Testis (tissue), 3 donors: ENCODE data around the gene ALDH2. TPM values are rescaled to one million over a fixed set of nuclear protein-coding genes. Genes with fewer than 3 reads are reported as not detected.

Experiments used
- DNase-seq: peaks from one replicate; pipeline ENCODE4 v3.0.0-alpha.2; 2019
- H3K27ac ChIP-seq, 2 donors: fragments of 200-600 bp; sonication (generic); one replicate each; pipeline ENCODE4 v1.5.1; 2019
- H3K27me3 ChIP-seq: fragments of 200-600 bp; sonication (generic); one replicate; pipeline ENCODE4 v1.5.1; 2019
- H3K36me3 ChIP-seq: fragments of 200-600 bp; sonication (generic); one replicate; pipeline ENCODE4 v1.5.1; 2017; ENCODE audit warnings: low read depth; ENCODE audit errors: missing control alignments
- H3K4me1 ChIP-seq: fragments of 200-600 bp; sonication (generic); one replicate; pipeline ENCODE4 v1.5.1; 2019
- H3K4me3 ChIP-seq, 2 donors: fragments of 200-600 bp; sonication (generic); one replicate each; pipeline ENCODE4 v1.5.1; 2017 to 2019
- H3K9me3 ChIP-seq: fragments of 200-600 bp; sonication (generic); one replicate; pipeline ENCODE4 v1.5.1; 2017
- POLR2A ChIP-seq: fragments of 450-650 bp; IDR thresholded peaks from one replicate; pipeline ENCODE4 v1.6.1; 2017; ENCODE audit warnings: antibody characterized with exemption, mild to moderate bottlenecking, moderate library complexity
- WGBS, 2 donors: methylation state at CpG; one replicate each; pipeline ENCODE4 v1.1.5; 2018; 5-methylcytosine and 5-hydroxymethylcytosine counted together
- intact Hi-C: fragments of 100-400 bp; cut with DNase I; formaldehyde crosslinking; loops from one replicate; pipeline ENCODE4 v1.15.1; 2023; ENCODE audit warnings: low total_unique reads
- microRNA-seq, 2 donors: library from miRNA; unstranded; fragments of <30 nt; microRNA quantifications; one replicate each; pipeline ENCODE4, GENCODE V29; 2016; ENCODE audit warnings: borderline number of aligned reads in 2 of 2, borderline replicate concordance in 1 of 2
- polyA plus RNA-seq: library from polyadenylated mRNA; stranded (reverse); fragments of 350-450 nt; fragmentation: Illumina TruSeq; extraction: RNeasy Lipid Tissue Mini Kit (QIAGEN cat#74804); gene quantifications from one replicate; pipeline ENCODE4 v1.2.3, GENCODE V29; 2014; ENCODE audit warnings: low read depth, low replicate concordance; ENCODE audit not compliant: insufficient read depth
- small RNA-seq, 2 donors: library from RNA; depleted of rRNA; stranded (forward); fragments of <200 nt; gene quantifications; one replicate each; pipeline ENCODE3, GENCODE V24; 2016
- total RNA-seq, 2 donors: library from RNA; depleted of rRNA; stranded (reverse); fragments of >200 nt; gene quantifications; one replicate each; pipeline ENCODE4 v1.2.3, GENCODE V29; 2016
- TF ChIP-seq, protein P1 (sequence below), 3 experiments: fragments of 450-650 bp in 2 of 3; fragments of 200-600 bp in 1 of 3; sonication (generic) in 1 of 3; IDR thresholded peaks; one replicate each; pipeline ENCODE4 v1.5.1; 2016 to 2019; ENCODE audit warnings: antibody characterized with exemption in 3 of 3, mild to moderate bottlenecking in 2 of 3, moderate library complexity in 1 of 3

ALDH2 gene
- total and polyA plus RNA-seq, 3 donors from 2014 or later = 58.4 to 96.4 (median 76.6) TPM

DNA sequence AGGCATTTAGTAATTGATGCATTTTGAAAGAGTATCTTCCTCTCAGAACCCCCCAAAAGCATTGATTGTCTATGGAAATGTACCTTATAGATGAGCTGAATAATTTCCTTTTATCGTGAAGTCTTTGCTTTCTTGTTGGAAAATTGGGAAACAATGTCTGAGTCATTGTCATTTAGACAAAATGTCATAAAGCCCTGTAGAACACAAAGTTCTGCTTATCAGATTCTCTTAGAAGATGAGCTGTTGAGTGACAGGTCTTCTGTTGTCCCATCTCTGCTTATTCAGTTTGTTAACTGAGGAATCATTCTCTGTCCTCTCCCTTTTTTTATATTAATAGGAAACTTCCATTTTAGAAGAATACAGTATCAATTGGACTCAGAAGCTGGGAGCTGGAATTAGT is 98.2 kb downstream of the ALDH2 start:
- Histone ChIP-seq H3K9me3 (no peaks in the 10 kb centered on the region), H3K27ac (no peak overlapping the region), H3K4me1 (no peaks in the 10 kb centered on the region), H3K27me3 (no peaks in the 10 kb centered on the region), H3K4me3 (no peak overlapping the region), H3K36me3 (no peaks in the 10 kb centered on the region)
- TF ChIP-seq, protein P1, sequence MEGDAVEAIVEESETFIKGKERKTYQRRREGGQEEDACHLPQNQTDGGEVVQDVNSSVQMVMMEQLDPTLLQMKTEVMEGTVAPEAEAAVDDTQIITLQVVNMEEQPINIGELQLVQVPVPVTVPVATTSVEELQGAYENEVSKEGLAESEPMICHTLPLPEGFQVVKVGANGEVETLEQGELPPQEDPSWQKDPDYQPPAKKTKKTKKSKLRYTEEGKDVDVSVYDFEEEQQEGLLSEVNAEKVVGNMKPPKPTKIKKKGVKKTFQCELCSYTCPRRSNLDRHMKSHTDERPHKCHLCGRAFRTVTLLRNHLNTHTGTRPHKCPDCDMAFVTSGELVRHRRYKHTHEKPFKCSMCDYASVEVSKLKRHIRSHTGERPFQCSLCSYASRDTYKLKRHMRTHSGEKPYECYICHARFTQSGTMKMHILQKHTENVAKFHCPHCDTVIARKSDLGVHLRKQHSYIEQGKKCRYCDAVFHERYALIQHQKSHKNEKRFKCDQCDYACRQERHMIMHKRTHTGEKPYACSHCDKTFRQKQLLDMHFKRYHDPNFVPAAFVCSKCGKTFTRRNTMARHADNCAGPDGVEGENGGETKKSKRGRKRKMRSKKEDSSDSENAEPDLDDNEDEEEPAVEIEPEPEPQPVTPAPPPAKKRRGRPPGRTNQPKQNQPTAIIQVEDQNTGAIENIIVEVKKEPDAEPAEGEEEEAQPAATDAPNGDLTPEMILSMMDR (IDR thresholded peaks at IDR 0.05) = no peak
- TF ChIP-seq POLR2A = no peak
- DNase-seq = no peak
- intact Hi-C loops = no loop called here
- whole genome bisulfite sequencing, 2 donors = 79 to 88% methylated on average over 1 of the region's 1 CpG

Small RNAs within 50 kb of the gene (microRNA-seq; reads per million reads assigned to microRNA genes)
- gene MIR6761 = 0.70 to 1.4 reads per million in 2 donors

Small RNAs within 50 kb of the gene (small RNA-seq; reads per million reads assigned to genes)
- gene MIR6761 = 0.18 to 0.28 reads per million in 2 donors

Other genes starting within 250 kb of the ALDH2 start
- gene ATXN2, start 167.6 kb upstream of the ALDH2 start, total RNA-seq = 100 to 1,000 TPM; 145 to 165 TPM
- 61.4 TPM for gene ATXN2, start 167.6 kb upstream of the ALDH2 start, polyA plus RNA-seq
- gene BRAP, start 81.0 kb upstream of the ALDH2 start, total RNA-seq = 10 to 100 TPM; 71.4 to 99.1 TPM
- 167 TPM for gene BRAP, start 81.0 kb upstream of the ALDH2 start, polyA plus RNA-seq
- 10 to 100 TPM; 58.2 to 65.7 TPM for gene ACAD10, start 80.9 kb upstream of the ALDH2 start, total RNA-seq
- gene ACAD10, start 80.9 kb upstream of the ALDH2 start, polyA plus RNA-seq = 35.2 TPM
- 10 to 100 TPM; 62.9 to 77.8 TPM for gene MAPKAPK5, start 75.3 kb downstream of the ALDH2 start, total RNA-seq
- 35.6 TPM for gene MAPKAPK5, start 75.3 kb downstream of the ALDH2 start, polyA plus RNA-seq
- gene TMEM116, start 246.2 kb downstream of the ALDH2 start, total RNA-seq = 10 to 100 TPM; 38.5 to 48.0 TPM
- gene TMEM116, start 246.2 kb downstream of the ALDH2 start, polyA plus RNA-seq = 106 TPM
- gene ERP29, start 246.5 kb downstream of the ALDH2 start, total RNA-seq = 10 to 100 TPM; 76.5 to 85.1 TPM
- gene ERP29, start 246.5 kb downstream of the ALDH2 start, polyA plus RNA-seq = 129 TPM